ENCODE data around the gene MROH8. TPM values are rescaled to one million over a fixed set of nuclear protein-coding genes. Genes with fewer than 3 reads are reported as not detected.

Gene MROH8
- total and polyA plus RNA-seq, 2 of the 13 experiments (the other 11 are each of a cell fraction or from before 2014, with no cell fraction given), result 2.6 to 5.5 TPM

DNA sequence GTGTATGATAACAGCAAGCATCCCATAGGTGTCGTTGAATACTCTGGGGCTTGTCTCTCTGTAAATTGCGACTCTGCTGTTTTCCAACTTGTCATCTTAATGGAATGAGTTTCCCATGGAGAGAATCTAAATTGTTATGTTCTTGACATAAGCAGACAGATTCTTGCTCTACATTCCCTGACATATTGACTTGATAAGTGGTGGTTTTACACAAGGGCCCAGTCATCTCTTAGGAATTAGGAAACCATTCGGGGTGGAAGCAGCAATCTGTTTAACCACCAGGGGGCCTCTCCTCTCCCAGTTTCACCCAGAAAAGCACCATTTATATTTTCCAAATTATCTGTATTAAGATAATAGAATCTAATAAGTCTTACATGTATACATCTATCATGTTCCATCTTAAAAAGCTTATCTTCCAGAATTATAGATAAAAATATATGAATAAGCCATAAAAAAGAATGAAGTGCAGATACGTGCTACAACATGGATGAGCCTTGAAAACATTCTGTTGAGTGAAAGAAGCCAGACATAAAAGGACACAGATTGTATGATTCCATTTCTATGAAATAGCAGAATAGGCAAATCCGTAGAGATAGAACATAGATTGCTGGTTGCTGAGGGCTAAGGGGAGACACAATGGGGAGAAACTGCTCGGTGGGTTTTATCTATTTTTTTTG lies 23.1 kb upstream of the MROH8 start (continued):
- no peak for TF ChIP-seq KLF9 (CRISPR knock-in tag; IDR thresholded peaks at IDR 0.05; ENCODE audit: low read depth)
- TF ChIP-seq, protein P1, sequence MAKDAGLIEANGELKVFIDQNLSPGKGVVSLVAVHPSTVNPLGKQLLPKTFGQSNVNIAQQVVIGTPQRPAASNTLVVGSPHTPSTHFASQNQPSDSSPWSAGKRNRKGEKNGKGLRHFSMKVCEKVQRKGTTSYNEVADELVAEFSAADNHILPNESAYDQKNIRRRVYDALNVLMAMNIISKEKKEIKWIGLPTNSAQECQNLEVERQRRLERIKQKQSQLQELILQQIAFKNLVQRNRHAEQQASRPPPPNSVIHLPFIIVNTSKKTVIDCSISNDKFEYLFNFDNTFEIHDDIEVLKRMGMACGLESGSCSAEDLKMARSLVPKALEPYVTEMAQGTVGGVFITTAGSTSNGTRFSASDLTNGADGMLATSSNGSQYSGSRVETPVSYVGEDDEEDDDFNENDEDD (CRISPR knock-in tag; IDR thresholded peaks at IDR 0.05; ENCODE audit: borderline replicate concordance), result no peak
- no peak for TF ChIP-seq ZNF672 (CRISPR knock-in tag; IDR thresholded peaks at IDR 0.05)
- TF ChIP-seq THYN1 (CRISPR knock-in tag; IDR thresholded peaks at IDR 0.05; ENCODE audit: borderline replicate concordance, low read depth), result no peak
- TF ChIP-seq ASH2L (IDR thresholded peaks at IDR 0.05; ENCODE audit: insufficient read length, low read depth, low read length), result no peak
- no peak for TF ChIP-seq ZNF781 (CRISPR knock-in tag; IDR thresholded peaks at IDR 0.05; ENCODE audit: borderline replicate concordance, not compliant biosample characterization)
- no peak for TF ChIP-seq TBX3 (IDR thresholded peaks at IDR 0.05; ENCODE audit: borderline replicate concordance)
- TF ChIP-seq, protein P2, sequence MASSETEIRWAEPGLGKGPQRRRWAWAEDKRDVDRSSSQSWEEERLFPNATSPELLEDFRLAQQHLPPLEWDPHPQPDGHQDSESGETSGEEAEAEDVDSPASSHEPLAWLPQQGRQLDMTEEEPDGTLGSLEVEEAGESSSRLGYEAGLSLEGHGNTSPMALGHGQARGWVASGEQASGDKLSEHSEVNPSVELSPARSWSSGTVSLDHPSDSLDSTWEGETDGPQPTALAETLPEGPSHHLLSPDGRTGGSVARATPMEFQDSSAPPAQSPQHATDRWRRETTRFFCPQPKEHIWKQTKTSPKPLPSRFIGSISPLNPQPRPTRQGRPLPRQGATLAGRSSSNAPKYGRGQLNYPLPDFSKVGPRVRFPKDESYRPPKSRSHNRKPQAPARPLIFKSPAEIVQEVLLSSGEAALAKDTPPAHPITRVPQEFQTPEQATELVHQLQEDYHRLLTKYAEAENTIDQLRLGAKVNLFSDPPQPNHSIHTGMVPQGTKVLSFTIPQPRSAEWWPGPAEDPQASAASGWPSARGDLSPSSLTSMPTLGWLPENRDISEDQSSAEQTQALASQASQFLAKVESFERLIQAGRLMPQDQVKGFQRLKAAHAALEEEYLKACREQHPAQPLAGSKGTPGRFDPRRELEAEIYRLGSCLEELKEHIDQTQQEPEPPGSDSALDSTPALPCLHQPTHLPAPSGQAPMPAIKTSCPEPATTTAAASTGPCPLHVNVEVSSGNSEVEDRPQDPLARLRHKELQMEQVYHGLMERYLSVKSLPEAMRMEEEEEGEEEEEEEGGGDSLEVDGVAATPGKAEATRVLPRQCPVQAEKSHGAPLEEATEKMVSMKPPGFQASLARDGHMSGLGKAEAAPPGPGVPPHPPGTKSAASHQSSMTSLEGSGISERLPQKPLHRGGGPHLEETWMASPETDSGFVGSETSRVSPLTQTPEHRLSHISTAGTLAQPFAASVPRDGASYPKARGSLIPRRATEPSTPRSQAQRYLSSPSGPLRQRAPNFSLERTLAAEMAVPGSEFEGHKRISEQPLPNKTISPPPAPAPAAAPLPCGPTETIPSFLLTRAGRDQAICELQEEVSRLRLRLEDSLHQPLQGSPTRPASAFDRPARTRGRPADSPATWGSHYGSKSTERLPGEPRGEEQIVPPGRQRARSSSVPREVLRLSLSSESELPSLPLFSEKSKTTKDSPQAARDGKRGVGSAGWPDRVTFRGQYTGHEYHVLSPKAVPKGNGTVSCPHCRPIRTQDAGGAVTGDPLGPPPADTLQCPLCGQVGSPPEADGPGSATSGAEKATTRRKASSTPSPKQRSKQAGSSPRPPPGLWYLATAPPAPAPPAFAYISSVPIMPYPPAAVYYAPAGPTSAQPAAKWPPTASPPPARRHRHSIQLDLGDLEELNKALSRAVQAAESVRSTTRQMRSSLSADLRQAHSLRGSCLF (CRISPR knock-in tag; IDR thresholded peaks at IDR 0.05; ENCODE audit: borderline replicate concordance), result no peak
- no peak for TF ChIP-seq ZNF577 (CRISPR knock-in tag; IDR thresholded peaks at IDR 0.05; ENCODE audit: borderline replicate concordance, low read depth)
- TF ChIP-seq, protein P3, sequence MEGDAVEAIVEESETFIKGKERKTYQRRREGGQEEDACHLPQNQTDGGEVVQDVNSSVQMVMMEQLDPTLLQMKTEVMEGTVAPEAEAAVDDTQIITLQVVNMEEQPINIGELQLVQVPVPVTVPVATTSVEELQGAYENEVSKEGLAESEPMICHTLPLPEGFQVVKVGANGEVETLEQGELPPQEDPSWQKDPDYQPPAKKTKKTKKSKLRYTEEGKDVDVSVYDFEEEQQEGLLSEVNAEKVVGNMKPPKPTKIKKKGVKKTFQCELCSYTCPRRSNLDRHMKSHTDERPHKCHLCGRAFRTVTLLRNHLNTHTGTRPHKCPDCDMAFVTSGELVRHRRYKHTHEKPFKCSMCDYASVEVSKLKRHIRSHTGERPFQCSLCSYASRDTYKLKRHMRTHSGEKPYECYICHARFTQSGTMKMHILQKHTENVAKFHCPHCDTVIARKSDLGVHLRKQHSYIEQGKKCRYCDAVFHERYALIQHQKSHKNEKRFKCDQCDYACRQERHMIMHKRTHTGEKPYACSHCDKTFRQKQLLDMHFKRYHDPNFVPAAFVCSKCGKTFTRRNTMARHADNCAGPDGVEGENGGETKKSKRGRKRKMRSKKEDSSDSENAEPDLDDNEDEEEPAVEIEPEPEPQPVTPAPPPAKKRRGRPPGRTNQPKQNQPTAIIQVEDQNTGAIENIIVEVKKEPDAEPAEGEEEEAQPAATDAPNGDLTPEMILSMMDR (CRISPR knock-in tag; IDR thresholded peaks at IDR 0.05), result peak; percentile 71
- TF ChIP-seq RFXAP (CRISPR knock-in tag; IDR thresholded peaks at IDR 0.05; ENCODE audit: borderline replicate concordance), result no peak
- TF ChIP-seq, protein P4, sequence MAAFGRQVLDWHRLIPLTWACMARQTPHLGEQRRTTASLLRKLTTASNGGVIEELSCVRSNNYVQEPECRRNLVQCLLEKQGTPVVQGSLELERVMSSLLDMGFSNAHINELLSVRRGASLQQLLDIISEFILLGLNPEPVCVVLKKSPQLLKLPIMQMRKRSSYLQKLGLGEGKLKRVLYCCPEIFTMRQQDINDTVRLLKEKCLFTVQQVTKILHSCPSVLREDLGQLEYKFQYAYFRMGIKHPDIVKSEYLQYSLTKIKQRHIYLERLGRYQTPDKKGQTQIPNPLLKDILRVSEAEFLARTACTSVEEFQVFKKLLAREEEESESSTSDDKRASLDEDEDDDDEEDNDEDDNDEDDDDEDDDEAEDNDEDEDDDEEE (CRISPR knock-in tag; IDR thresholded peaks at IDR 0.05), result no peak
- TF ChIP-seq FOSL2 (CRISPR knock-in tag; IDR thresholded peaks at IDR 0.05), result peak; percentile 74
- no peak for TF ChIP-seq HIVEP1 (CRISPR knock-in tag; IDR thresholded peaks at IDR 0.05)
- TF ChIP-seq TOPORS (CRISPR knock-in tag; IDR thresholded peaks at IDR 0.05), result no peak
- no peak for TF ChIP-seq ZNF841 (CRISPR knock-in tag; IDR thresholded peaks at IDR 0.05; ENCODE audit: borderline replicate concordance)
- peak; percentile 36 for TF ChIP-seq XRCC5 (optimal IDR thresholded peaks at IDR 0.05; ENCODE audit: low read length)
- no peak for TF ChIP-seq SIX1 (CRISPR knock-in tag; IDR thresholded peaks at IDR 0.05; ENCODE audit: borderline replicate concordance)
- TF ChIP-seq ZNF572 (CRISPR knock-in tag; IDR thresholded peaks at IDR 0.05), result no peak
- TF ChIP-seq HOXA7 (CRISPR knock-in tag; IDR thresholded peaks at IDR 0.05), result no peak
- TF ChIP-seq SMC3 (IDR thresholded peaks at IDR 0.05; ENCODE audit: low read length), result peak; percentile 73
- peak; percentile 64; the same call in 1 of the 2 replicates for TF ChIP-seq CHD4 (IDR thresholded peaks at IDR 0.05; ENCODE audit: borderline replicate concordance, low read length)

Measured in HepG2 (cell line).